ACHN (cell line): ENCODE measurements around the gene ATOSB.

ENCODE experiments used
- DNase-seq: peaks from one replicate; pipeline ENCODE4 v3.0.0-alpha.2; 2015
- in situ Hi-C: cut with HindIII; loops from 2 replicates; pipeline ENCODE4 v1.10.0; 2017; ENCODE audit warnings: low sequenced_read_pairs, low pct_ligation_motif_present, low pct_unique_long_range_greater_than_20kb

ATOSB gene

GRCh38 chr9:35102465-35102768 is 13.2 kb downstream of the ATOSB start:
- peak; percentile 11 for DNase-seq
- in situ Hi-C loops, result no loop called here

DNA sequence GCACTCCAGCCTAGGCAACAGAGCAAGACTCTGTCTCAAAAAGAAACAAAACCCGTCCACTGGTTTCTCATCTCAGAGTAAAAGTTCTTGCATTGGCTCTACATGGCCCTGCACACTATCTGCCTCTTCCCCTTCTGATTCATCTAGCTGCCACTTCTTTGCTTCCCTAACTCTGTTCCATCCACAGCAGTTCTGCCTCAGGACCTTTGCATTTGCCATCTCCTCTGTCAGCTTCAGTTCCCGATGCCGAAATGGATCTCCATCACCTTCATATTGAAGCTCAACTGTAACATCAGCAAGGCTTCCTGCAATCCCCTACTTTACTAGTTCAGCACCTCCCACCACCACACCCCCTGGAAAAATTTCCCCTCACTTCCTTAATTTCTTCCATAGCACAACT is 18.1 kb downstream of the ATOSB start:
- in situ Hi-C loops, result no loop called here
- DNase-seq, result no peak

DNA sequence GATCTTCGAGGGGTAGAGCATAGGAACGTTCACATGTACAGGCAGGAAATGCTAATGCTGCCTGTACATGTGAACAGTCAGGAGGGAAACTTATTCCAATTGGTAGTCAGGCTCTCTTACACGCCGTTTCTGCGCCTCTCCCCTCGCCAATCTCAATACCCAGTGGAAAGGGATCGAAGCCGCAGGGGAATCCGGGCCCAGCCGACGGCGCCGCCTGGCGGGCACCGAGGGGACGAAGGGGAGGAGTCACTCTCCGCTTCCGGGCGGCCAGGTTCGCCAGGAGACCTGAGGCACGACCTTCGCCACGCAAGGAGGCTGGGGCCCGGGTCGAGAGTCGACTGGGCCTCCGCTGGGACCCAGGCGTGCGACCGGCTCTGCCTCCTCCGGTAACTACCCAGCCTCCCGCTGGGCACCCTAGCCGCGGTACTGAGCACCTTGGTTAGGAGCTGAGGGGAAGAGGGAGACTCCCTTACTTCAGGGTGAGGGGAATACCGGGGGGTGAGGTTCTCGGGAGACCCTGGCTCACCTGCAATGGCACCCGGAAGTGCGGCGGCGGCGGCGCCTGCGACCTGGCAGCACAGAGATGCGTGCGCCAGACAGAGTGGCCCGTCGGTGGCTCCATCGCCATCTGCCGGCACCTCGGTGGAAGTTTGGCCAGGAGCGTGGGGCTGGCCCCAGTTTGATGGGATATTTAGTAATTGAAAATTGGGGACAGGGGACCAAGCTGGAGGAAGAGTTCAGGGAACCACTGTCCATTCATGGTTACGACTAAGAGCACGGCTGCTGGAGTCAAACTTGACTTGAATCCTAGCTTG is 19.4 kb downstream of the ATOSB start, which contains the start of gene PIGO:
TSS of gene PIGO (minus strand) at position 557 of the 815 bp plus-strand sequence. CDS start 1,026 bp downstream, outside the sequence.
- in situ Hi-C loops, result no loop called here
- DNase-seq, result peak; percentile 81

GRCh38 chr9:35091536-35091935 is 24.1 kb downstream of the ATOSB start:
- in situ Hi-C loops, result no loop called here
- no peak for DNase-seq

GRCh38 chr9:35089434-35089833 is 26.2 kb downstream of the ATOSB start:
- DNase-seq, result no peak
- in situ Hi-C loops, result no loop called here

DNA sequence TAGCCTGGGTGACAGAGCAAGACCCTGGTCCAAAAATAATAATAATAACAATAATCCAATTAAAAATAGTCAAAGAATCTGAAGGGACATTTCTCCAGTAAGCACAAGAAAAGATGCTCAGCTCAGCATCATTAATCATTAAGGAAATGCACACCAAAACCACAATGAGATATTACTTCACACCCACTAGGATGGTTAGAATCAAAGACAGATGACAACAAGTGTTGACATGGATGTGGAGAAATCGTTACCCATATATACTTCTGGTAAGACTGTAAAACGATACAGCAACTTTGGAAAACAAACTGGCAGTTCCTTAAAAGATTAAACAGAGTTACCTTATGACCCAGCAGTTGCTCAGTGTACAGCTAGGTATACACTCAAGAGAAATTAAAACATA is 30.6 kb downstream of the ATOSB start:
- DNase-seq, result no peak
- in situ Hi-C loops, result no loop called here

DNA sequence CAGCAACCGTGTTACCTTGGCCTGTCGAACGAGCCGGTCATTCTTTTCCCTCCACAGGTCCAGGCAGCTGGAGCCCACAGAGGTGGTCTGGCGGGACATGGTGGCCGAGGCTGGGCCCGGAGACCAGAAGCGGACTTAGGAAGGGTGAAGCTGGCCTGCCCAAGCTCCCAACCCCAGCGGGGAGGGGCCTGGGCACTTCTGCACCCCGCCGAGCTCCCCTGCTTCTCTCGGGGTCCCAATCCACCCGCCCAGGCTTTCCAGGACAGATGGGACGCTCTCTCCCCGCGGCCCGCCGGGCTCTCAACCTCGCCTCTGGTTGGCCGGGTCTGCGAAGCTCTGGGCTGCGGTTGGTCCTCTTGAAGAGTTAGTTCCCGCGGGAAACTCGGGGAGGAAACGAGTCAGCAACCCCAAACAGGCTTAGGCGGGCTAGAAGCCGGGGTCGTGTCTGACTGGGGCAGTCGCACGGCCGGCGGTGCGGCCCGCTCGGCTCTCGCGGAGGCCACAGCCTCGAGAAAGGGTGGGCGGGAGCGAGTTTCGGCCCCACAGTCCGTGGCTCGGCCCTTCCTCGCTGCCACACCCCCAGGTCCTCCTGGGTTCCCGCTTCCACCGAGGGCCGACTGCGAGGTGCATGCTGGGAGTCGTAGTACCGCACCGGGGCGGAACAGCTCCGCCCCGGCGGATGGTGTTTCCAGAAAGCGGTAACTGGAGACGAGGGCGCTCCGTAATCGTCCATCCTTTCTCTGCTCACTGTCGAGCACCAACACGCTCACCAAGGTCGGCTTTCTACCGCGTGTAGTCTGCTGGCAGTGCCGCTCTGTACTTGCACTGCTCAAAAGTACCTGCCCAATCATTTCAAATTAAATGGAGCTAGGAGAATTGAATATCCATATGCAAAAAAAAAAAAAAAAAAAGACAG is 36.0 kb downstream of the ATOSB start, which contains the start of gene FANCG:
TSS of gene FANCG (minus strand) at position 517 of the 916 bp plus-strand sequence. CDS start at position 99, 418 bp downstream.
- peak; percentile 90 for DNase-seq
- in situ Hi-C loops, result no loop called here

DNA sequence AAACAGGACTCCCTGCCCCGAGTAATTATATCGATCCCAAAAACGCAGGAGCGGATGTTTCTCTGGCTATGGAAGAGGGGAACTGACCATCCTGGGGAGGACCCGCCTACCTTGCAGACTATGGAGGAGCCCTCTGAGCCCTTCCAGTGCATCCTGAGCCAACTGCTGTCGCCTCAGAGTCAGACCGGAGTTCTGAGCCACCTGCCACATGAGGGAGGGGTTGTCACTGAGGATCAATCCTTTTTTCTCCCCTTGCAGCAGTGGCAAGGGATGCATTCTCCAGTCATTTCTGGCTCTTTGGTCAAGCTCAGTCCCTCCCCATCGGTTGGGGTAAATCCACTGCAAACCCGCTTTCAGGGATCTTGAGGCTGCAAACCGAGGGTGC is 36.6 kb downstream of the ATOSB start:
- DNase-seq, result no peak
- in situ Hi-C loops, result no loop called here

GRCh38 chr9:35078066-35078465 is 37.6 kb downstream of the ATOSB start:
- DNase-seq, result no peak
- in situ Hi-C loops, result no loop called here

GRCh38 chr9:35076848-35077247 is 38.8 kb downstream of the ATOSB start:
- no peak for DNase-seq
- in situ Hi-C loops, result no loop called here

DNA sequence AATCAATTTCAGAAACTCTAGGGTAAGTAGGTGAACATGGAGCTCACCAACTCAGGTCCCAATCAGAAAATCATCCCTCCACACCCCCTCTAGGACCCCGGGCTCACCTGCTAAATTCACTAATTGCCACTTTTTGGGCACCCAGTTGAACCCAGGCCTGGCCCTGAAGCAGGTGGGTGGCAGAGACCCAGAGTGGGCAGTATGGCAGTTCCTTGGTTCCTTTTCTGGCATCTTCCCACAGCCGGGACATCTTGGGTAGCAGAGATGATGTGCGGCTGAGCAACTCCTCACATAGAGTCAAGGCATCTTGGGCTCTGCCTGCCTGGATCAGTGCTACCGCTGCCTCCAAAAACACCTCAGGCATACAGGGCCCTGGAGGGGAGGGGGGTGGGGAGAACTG is 40.3 kb downstream of the ATOSB start:
- DNase-seq, result no peak
- in situ Hi-C loops, result no loop called here

DNA sequence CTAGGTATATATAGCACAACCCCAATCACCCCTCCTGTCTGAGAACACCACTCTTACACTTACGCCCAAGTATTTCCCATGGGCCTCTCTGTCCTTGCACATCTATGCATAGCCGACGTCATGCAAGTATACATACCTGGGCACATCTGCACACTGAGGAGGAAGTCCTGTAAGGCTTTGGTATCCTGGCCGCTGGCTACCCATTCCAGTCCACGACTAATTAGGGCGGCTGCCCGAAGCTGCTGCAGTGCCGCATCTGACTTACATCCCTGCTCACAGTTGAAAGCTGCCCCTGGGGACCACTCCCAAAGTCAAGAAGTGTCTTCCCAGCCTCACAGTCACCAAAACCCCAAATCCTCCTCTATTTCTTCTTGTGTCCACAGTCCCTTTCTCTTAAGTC is 40.9 kb downstream of the ATOSB start:
- in situ Hi-C loops, result no loop called here
- no peak for DNase-seq

GRCh38 chr9:35074141-35074540 is 41.5 kb downstream of the ATOSB start:
- no peak for DNase-seq
- in situ Hi-C loops, result no loop called here

- DNase-seq, result no peak
- in situ Hi-C loops, result no loop called here
Observed at GRCh38 chr9:35073279-35073612, 42.4 kb downstream of the ATOSB start.

- DNase-seq, result peak; percentile 97
- in situ Hi-C loops, result no loop called here
Observed at GRCh38 chr9:35072461-35073278, 43.0 kb downstream of the ATOSB start, which contains the start of gene VCP. VCP (minus strand) TSS chr9:35072625; CDS start chr9:35072353, 272 bp downstream.

DNA sequence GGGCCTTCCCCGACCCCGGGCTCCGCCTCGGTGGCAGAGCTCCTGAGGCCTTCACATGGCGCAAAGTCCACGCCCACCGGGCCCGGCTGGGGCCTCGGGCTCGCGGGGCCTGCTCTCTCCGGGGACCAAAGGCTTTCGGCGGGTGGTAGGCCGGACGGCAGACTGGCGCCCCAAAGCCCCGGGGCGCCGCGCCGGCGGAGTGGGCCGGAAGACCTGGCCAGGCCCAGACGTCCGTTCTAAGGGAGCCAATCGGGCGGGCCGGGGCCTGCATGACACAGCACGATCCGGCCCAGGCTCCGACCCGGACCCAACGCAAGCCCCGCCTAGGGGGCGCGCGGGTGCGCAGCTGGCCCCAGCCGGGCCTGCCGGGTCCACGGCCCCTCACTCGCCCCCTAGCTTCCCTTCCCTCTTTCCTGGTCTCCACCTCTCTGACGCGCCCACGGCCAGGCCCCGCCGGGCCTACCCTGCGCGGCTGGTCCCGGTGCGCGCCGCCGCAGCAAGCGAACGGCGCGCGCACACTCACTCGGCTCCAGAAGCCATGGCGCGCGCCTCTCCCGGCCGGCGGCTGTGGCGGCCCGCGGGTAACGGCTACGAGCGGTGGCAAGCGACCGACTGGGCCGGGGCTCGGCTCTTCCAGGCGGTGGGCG is 43.7 kb downstream of the ATOSB start:
- DNase-seq, result peak; percentile 80
- in situ Hi-C loops, result no loop called here

GRCh38 chr9:35070823-35071813 is 44.5 kb downstream of the ATOSB start:
- in situ Hi-C loops, result no loop called here
- DNase-seq, result peak; percentile 24
